ENCODE results near the gene CRIM1.

DNA sequence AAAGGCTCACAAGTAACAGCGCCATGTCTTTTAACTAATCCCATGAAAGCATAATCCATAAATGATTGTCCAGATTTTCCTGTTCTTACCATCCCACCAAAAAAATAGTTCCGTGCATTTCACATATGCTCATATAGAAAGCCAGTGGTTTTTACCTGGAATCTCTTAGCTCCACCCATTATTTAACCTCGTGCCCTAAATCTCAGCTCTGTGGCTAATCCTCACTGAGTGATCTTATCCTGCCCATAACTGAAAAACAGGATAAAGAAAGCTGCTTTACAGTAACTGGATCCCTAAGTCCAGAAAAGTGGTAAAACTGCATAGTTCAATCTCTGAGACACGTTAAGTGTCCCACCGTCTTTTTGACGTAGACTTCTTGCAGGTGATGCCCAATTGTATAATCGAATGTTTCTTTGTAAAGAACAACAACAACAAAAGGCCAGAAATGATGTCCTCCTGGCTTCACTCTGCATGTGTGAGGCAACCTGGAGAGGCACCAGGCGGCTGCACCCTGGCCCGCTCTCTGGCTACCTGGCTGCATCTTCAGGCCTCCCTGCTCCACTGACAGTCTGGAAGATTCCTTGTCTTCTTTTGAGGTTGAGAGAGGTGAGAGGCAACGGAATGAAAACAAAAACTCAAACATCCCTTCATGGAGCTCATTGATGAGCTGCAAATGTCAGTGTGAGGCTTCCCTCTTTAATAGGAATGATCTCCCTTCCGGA, 203.8 kb downstream of the CRIM1 start:
- TF ChIP-seq POLR2AphosphoS5 (IDR thresholded peaks at IDR 0.05) (no peak), POLR2A (IDR thresholded peaks at IDR 0.05) (no peak), EP300 (IDR thresholded peaks at IDR 0.05) (no peak)
- TF ChIP-seq, protein P1, sequence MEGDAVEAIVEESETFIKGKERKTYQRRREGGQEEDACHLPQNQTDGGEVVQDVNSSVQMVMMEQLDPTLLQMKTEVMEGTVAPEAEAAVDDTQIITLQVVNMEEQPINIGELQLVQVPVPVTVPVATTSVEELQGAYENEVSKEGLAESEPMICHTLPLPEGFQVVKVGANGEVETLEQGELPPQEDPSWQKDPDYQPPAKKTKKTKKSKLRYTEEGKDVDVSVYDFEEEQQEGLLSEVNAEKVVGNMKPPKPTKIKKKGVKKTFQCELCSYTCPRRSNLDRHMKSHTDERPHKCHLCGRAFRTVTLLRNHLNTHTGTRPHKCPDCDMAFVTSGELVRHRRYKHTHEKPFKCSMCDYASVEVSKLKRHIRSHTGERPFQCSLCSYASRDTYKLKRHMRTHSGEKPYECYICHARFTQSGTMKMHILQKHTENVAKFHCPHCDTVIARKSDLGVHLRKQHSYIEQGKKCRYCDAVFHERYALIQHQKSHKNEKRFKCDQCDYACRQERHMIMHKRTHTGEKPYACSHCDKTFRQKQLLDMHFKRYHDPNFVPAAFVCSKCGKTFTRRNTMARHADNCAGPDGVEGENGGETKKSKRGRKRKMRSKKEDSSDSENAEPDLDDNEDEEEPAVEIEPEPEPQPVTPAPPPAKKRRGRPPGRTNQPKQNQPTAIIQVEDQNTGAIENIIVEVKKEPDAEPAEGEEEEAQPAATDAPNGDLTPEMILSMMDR (IDR thresholded peaks at IDR 0.05), result no peak

Data from suprapubic skin (tissue), 4 donors.